RWPE2 (cell line): ENCODE data around the gene CASP14.

Source experiments
- ATAC-seq: fragments of 200-7000 bp; cut with Tn5 transposase; 3 replicates; pipeline ENCODE4 v1.9.1; 2021; ENCODE audit warnings: low read depth
- DNase-seq: peaks from one replicate; pipeline ENCODE4 v3.0.0-alpha.2; 2020; ENCODE audit warnings: low spot score
- H3K27ac ChIP-seq: fragments of 450-650 bp; 2 replicates; pipeline ENCODE4 v1.5.1; 2017; ENCODE audit warnings: mild to moderate bottlenecking; ENCODE audit not compliant: poor library complexity, severe bottlenecking
- H3K27me3 ChIP-seq: fragments of 250-450 bp; sonication (Bioruptor Pico); 2 replicates; pipeline ENCODE4 v1.5.1; 2021; ENCODE audit warnings: mild to moderate bottlenecking, moderate library complexity; ENCODE audit not compliant: insufficient read depth, poor library complexity, severe bottlenecking
- H3K36me3 ChIP-seq: fragments of 250-450 bp; sonication (Bioruptor Pico); 2 replicates; pipeline ENCODE4 v1.5.1; 2020; ENCODE audit warnings: low read depth, mild to moderate bottlenecking, moderate library complexity
- H3K4me1 ChIP-seq: fragments of 250-450 bp; sonication (Bioruptor Pico); 2 replicates; pipeline ENCODE4 v1.5.1; 2021; ENCODE audit warnings: mild to moderate bottlenecking, moderate library complexity; ENCODE audit not compliant: insufficient read depth, poor library complexity, severe bottlenecking
- H3K4me3 ChIP-seq: fragments of 250-450 bp; sonication (Bioruptor Pico); 2 replicates; pipeline ENCODE4 v1.5.1; 2021; ENCODE audit warnings: mild to moderate bottlenecking, moderate library complexity; ENCODE audit not compliant: severe bottlenecking
- H3K9me3 ChIP-seq: fragments of 250-450 bp; sonication (Bioruptor Pico); 2 replicates; pipeline ENCODE4 v1.5.1; 2021; ENCODE audit warnings: mild to moderate bottlenecking, moderate library complexity; ENCODE audit not compliant: severe bottlenecking
- CTCF ChIP-seq: fragments of 450-650 bp; IDR thresholded peaks from one replicate; pipeline ENCODE4 v1.5.1; 2017; ENCODE audit warnings: mild to moderate bottlenecking, moderate library complexity; ENCODE audit not compliant: poor library complexity, severe bottlenecking

Gene CASP14

GRCh38 chr19:15101479-15102082 lies 52.3 kb downstream of the CASP14 start:
- no peaks in the 10 kb centered on the region for H3K4me1 ChIP-seq
- no peaks in the 10 kb centered on the region for H3K27me3 ChIP-seq
- no peak for DNase-seq
- no peak overlapping the region for H3K27ac ChIP-seq
- TF ChIP-seq CTCF: peak; percentile 35
- 0 out of 3 replicates have a peak, but pooled peaks have one; percentile 23 for ATAC-seq
- no peak overlapping the region for H3K4me3 ChIP-seq
- H3K9me3 ChIP-seq: peaks cover 7% of the 10 kb centered on the region
- H3K36me3 ChIP-seq: no peaks in the 10 kb centered on the region

GRCh38 chr19:15104003-15104402 lies 54.7 kb downstream of the CASP14 start:
- Histone ChIP-seq H3K4me3 (no peak overlapping the region), H3K27ac (no peak overlapping the region), H3K9me3 (peaks cover 7% of the 10 kb centered on the region), H3K4me1 (no peaks in the 10 kb centered on the region), H3K36me3 (no peaks in the 10 kb centered on the region), H3K27me3 (no peaks in the 10 kb centered on the region)
- DNase-seq (no peak), ATAC-seq (no peak)
- no peak for TF ChIP-seq CTCF

- DNase-seq (no peak), ATAC-seq (no peak)
- no peak for TF ChIP-seq CTCF
- Histone ChIP-seq H3K9me3 (peaks cover 7% of the 10 kb centered on the region), H3K4me1 (no peaks in the 10 kb centered on the region), H3K4me3 (no peak overlapping the region), H3K27me3 (no peaks in the 10 kb centered on the region), H3K27ac (no peak overlapping the region), H3K36me3 (no peaks in the 10 kb centered on the region)
Measured at GRCh38 chr19:15104411-15104810, 55.1 kb downstream of the CASP14 start.

- Histone ChIP-seq H3K4me3 (no peak overlapping the region), H3K27me3 (no peaks in the 10 kb centered on the region), H3K36me3 (peaks cover under 1% of the 10 kb centered on the region; the same call in 1 of the 2 replicates), H3K4me1 (no peaks in the 10 kb centered on the region), H3K9me3 (peaks cover 7% of the 10 kb centered on the region), H3K27ac (no peak overlapping the region)
- no peak for TF ChIP-seq CTCF
- DNase-seq: no peak
- ATAC-seq: no peak
Measured at GRCh38 chr19:15105044-15105443, 55.8 kb downstream of the CASP14 start.

- peaks cover 20% of the 10 kb centered on the region for H3K36me3 ChIP-seq
- H3K27me3 ChIP-seq: no peaks in the 10 kb centered on the region
- peaks cover 7% of the 10 kb centered on the region for H3K9me3 ChIP-seq
- no peaks in the 10 kb centered on the region for H3K4me1 ChIP-seq
- peak within 1 kb of the TSS; percentile 78 for H3K27ac ChIP-seq
- ATAC-seq: peak; percentile 58
- no peak for DNase-seq
- H3K4me3 ChIP-seq: peak within 1 kb of the TSS; percentile 89
- no peak for TF ChIP-seq CTCF
Measured at GRCh38 chr19:15107061-15108010, 58.1 kb downstream of the CASP14 start, which contains the start of gene SYDE1. Gene SYDE1, plus strand, starts transcription at chr19:15107401. Its CDS starts 33 bp downstream, at chr19:15107434.
